ENCODE measurements around the gene BCAR3. TPM values are rescaled to one million over a fixed set of nuclear protein-coding genes. Genes with fewer than 3 reads are reported as not detected.

Gene BCAR3
- total RNA-seq, 4 donors from 2014 or later: 20.2 to 47.2 (median 32.3) TPM

GRCh38 chr1:93631626-93632365, 49.8 kb downstream of the BCAR3 start:
- TF ChIP-seq POLR2AphosphoS5 (IDR thresholded peaks at IDR 0.05) (no peak), CTCF (IDR thresholded peaks at IDR 0.05) (peak in 1 of 3 experiments; percentile 24)
- H3K27ac ChIP-seq (replicated peaks in 1 of 4): no peak overlapping the region
- H3K4me3 ChIP-seq: no peak overlapping the region
- DNase-seq (ENCODE audit: extremely low spot score): no peak
- H3K9me3 ChIP-seq: no peaks in the 10 kb centered on the region
- intact Hi-C loops (cut with DNase I): loop anchor here (2.0 kb wide), 1 partner anchor 49 kb away; the partner anchor contains the start of gene BCAR3
- H3K4me1 ChIP-seq: peaks cover 12 to 31% (median 25%) of the 10 kb centered on the region in 4 donors
- no peaks in the 10 kb centered on the region for H3K27me3 ChIP-seq
- WGBS: 90% methylated on average over 5 of the region's 5 CpGs
- no peaks in the 10 kb centered on the region for H3K36me3 ChIP-seq

GRCh38 chr1:93630168-93630567, 51.5 kb downstream of the BCAR3 start:
- Histone ChIP-seq H3K4me3 (no peak overlapping the region), H3K36me3 (no peaks in the 10 kb centered on the region), H3K27ac (replicated peaks in 1 of 4) (no peak overlapping the region), H3K9me3 (no peaks in the 10 kb centered on the region), H3K4me1 (peaks cover 16 to 24% (median 18%) of the 10 kb centered on the region in 4 donors), H3K27me3 (no peaks in the 10 kb centered on the region)
- TF ChIP-seq POLR2A (IDR thresholded peaks at IDR 0.05; ENCODE audit: low read depth): no peak
- no peak for TF ChIP-seq POLR2AphosphoS5 (IDR thresholded peaks at IDR 0.05)
- no peak for TF ChIP-seq CTCF (IDR thresholded peaks at IDR 0.05)
- TF ChIP-seq EP300 (IDR thresholded peaks at IDR 0.05): no peak
- intact Hi-C loops (cut with DNase I): loop anchor here (2.0 kb wide), 1 partner anchor 51 kb away; the partner anchor contains the start of gene BCAR3
- WGBS: 87% methylated on average over 3 of the region's 3 CpGs
- no peak for DNase-seq (ENCODE audit: extremely low spot score)

GRCh38 chr1:93629101-93630059, 52.3 kb downstream of the BCAR3 start:
- H3K27ac ChIP-seq (replicated peaks in 1 of 4): no peak overlapping the region
- H3K27me3 ChIP-seq: no peaks in the 10 kb centered on the region
- intact Hi-C loops (cut with DNase I): loop anchor here (1.0 to 10.0 kb wide), 5 partner anchors 51 to 325 kb away; partner anchors contain the start of gene BCAR3
- TF ChIP-seq CTCF (IDR thresholded peaks at IDR 0.05) (peak; percentile 79 to 89 (median 79)), POLR2A (IDR thresholded peaks at IDR 0.05; ENCODE audit: low read depth) (no peak)
- H3K36me3 ChIP-seq: no peaks in the 10 kb centered on the region
- H3K9me3 ChIP-seq: no peaks in the 10 kb centered on the region
- H3K4me3 ChIP-seq: no peak overlapping the region
- WGBS: 54% methylated on average over 9 of the region's 9 CpGs
- DNase-seq (ENCODE audit: extremely low spot score): no peak
- H3K4me1 ChIP-seq: peaks cover 23 to 26% (median 25%) of the 10 kb centered on the region in 4 donors

- WGBS: 87% methylated on average over 3 of the region's 3 CpGs
- no peak overlapping the region for H3K27ac ChIP-seq (replicated peaks in 1 of 4)
- H3K27me3 ChIP-seq: no peaks in the 10 kb centered on the region
- no peaks in the 10 kb centered on the region for H3K9me3 ChIP-seq
- H3K4me1 ChIP-seq: peaks cover 23 to 28% (median 26%) of the 10 kb centered on the region in 4 donors
- H3K36me3 ChIP-seq: no peaks in the 10 kb centered on the region
- no peak overlapping the region for H3K4me3 ChIP-seq
- no peak for DNase-seq (ENCODE audit: extremely low spot score)
- intact Hi-C loops (cut with DNase I): loop anchor here (1.0 to 10.0 kb wide), 4 partner anchors 186 to 324 kb away; no protein-coding TSS in a partner anchor
- no peak for TF ChIP-seq CTCF (IDR thresholded peaks at IDR 0.05)
- no peak for TF ChIP-seq POLR2AphosphoS5 (IDR thresholded peaks at IDR 0.05)
- no peak for TF ChIP-seq EP300 (IDR thresholded peaks at IDR 0.05)
- TF ChIP-seq POLR2A (IDR thresholded peaks at IDR 0.05; ENCODE audit: low read depth): no peak
Observed at GRCh38 chr1:93628681-93629080, 53.0 kb downstream of the BCAR3 start.

All from esophagus muscularis mucosa (tissue), 4 donors.